Neuronal stem cell (in vitro differentiated cells): ENCODE data around the gene SYAP1.

Experiments used
- DNase-seq: peaks from one replicate; pipeline ENCODE4 v3.0.0-alpha.2; 2013; ENCODE audit warnings: low spot score
- H2AFZ ChIP-seq: one replicate; pipeline ENCODE4 v1.6.1; 2013; ENCODE audit warnings: mild to moderate bottlenecking, low read length, inconsistent platforms
- H2AK5ac ChIP-seq: 2 replicates; pipeline ENCODE4 v1.6.1; 2013; ENCODE audit warnings: low read depth, mild to moderate bottlenecking, inconsistent platforms, low read length, moderate library complexity, mixed read lengths
- H2BK120ac ChIP-seq: 2 replicates; pipeline ENCODE4 v1.6.1; 2013; ENCODE audit warnings: low read depth, mild to moderate bottlenecking, inconsistent platforms, low read length, moderate library complexity, mixed read lengths
- H2BK12ac ChIP-seq: one replicate; pipeline ENCODE4 v1.6.1; 2013; ENCODE audit warnings: low read length, inconsistent platforms
- H2BK15ac ChIP-seq: 2 replicates; pipeline ENCODE4 v1.6.1; 2013; ENCODE audit warnings: mild to moderate bottlenecking, low read length, inconsistent platforms, mixed read lengths
- H2BK5ac ChIP-seq: one replicate; pipeline ENCODE4 v1.6.1; 2013; ENCODE audit warnings: inconsistent platforms, mild to moderate bottlenecking, low read length, moderate library complexity
- H3K14ac ChIP-seq: one replicate; pipeline ENCODE4 v1.6.1; 2013; ENCODE audit warnings: low read length, inconsistent platforms
- H3K18ac ChIP-seq: 2 replicates; pipeline ENCODE4 v1.6.1; 2013; ENCODE audit warnings: low read length, inconsistent platforms
- H3K23ac ChIP-seq: 2 replicates; pipeline ENCODE4 v1.6.1; 2013; ENCODE audit warnings: low read depth, mild to moderate bottlenecking, mixed read lengths, low read length, inconsistent platforms; ENCODE audit not compliant: poor library complexity
- H3K27ac ChIP-seq: replicated peaks from 3 replicates; pipeline ENCODE4 v1.5.1; 2013; ENCODE audit warnings: low read length, inconsistent platforms
- H3K27me3 ChIP-seq, 3 experiments: 2 replicates each; pipeline ENCODE4 v1.6.1; 2013; ENCODE audit warnings: low read length in 3 of 3, mild to moderate bottlenecking in 2 of 3, inconsistent platforms in 1 of 3, low read depth in 1 of 3, mixed read lengths in 1 of 3, moderate library complexity in 1 of 3; ENCODE audit not compliant: control insufficient read depth in 3 of 3, insufficient read depth in 3 of 3
- H3K36me3 ChIP-seq, 2 donors: replicated peaks in 1 of 2; 2 replicates each; pipeline ENCODE4 v1.6.1; 2013; ENCODE audit warnings: low read length in 2 of 2; ENCODE audit not compliant: control insufficient read depth in 2 of 2, insufficient read depth in 2 of 2
- H3K4ac ChIP-seq: 2 replicates; pipeline ENCODE4 v1.6.1; 2013; ENCODE audit warnings: inconsistent platforms, mild to moderate bottlenecking, low read length, moderate library complexity
- H3K4me1 ChIP-seq, 2 donors: 1 replicate in 1 of 2; 2 replicates in 1 of 2; pipeline ENCODE4 v1.6.1; 2013; ENCODE audit warnings: low read length in 2 of 2, low read depth in 1 of 2; ENCODE audit not compliant: control insufficient read depth in 2 of 2, insufficient read depth in 1 of 2
- H3K4me2 ChIP-seq: one replicate; pipeline ENCODE4 v1.6.1; 2013; ENCODE audit warnings: mild to moderate bottlenecking, low read length, inconsistent platforms; ENCODE audit not compliant: insufficient read depth, poor library complexity, severe bottlenecking
- H3K4me3 ChIP-seq, 2 donors: 2 replicates each; pipeline ENCODE4 v1.5.1; 2013; ENCODE audit warnings: low read length in 2 of 2, mild to moderate bottlenecking in 2 of 2, inconsistent platforms in 1 of 2, moderate library complexity in 1 of 2
- H3K79me1 ChIP-seq: one replicate; pipeline ENCODE4 v1.6.1; 2013; ENCODE audit warnings: low read depth, mild to moderate bottlenecking, inconsistent platforms, low read length, moderate library complexity
- H3K9ac ChIP-seq: one replicate; pipeline ENCODE4 v1.6.1; 2013; ENCODE audit warnings: mild to moderate bottlenecking, low read depth, low read length, inconsistent platforms; ENCODE audit not compliant: poor library complexity
- H3K9me3 ChIP-seq, 2 donors: replicated peaks in 1 of 2; 2 replicates each; pipeline versions ENCODE3 to v1.6.1; 2013; ENCODE audit warnings: low read length in 2 of 2, mild to moderate bottlenecking in 2 of 2, inconsistent platforms in 1 of 2, low read depth in 1 of 2, mixed read lengths in 1 of 2, moderate library complexity in 1 of 2; ENCODE audit not compliant: control insufficient read depth in 2 of 2, insufficient read depth in 1 of 2
- H4K8ac ChIP-seq: one replicate; pipeline ENCODE4 v1.6.1; 2013; ENCODE audit warnings: low read depth, mild to moderate bottlenecking, inconsistent platforms, low read length, moderate library complexity
- H4K91ac ChIP-seq: one replicate; pipeline ENCODE4 v1.6.1; 2013; ENCODE audit warnings: low read length, low read depth, mild to moderate bottlenecking, inconsistent platforms; ENCODE audit not compliant: poor library complexity
- WGBS, 2 donors: extraction: QIAGEN DNeasy Blood & Tissue Kit; methylation state at CpG; one replicate each; pipeline ENCODE4 v1.1.7; 2013; ENCODE audit warnings: missing lambda C conversion rate in 2 of 2, mixed read lengths in 1 of 2; ENCODE audit not compliant: insufficient read length in 2 of 2, insufficient replicate concordance in 1 of 2; ENCODE audit errors: extremely low coverage in 2 of 2; 5-methylcytosine and 5-hydroxymethylcytosine counted together

Gene SYAP1

GRCh38 chrX:16786791-16787735 is 67.7 kb downstream of the SYAP1 start:
- H3K27ac ChIP-seq, result no peak overlapping the region
- WGBS, 2 donors, result no CpG with 5 or more reads among the region's 73 CpGs
- DNase-seq, result no peak

GRCh38 chrX:16788477-16788876 is 69.1 kb downstream of the SYAP1 start:
- Histone ChIP-seq H3K36me3 (peaks cover 0 to 34% of the 10 kb centered on the region in 2 donors), H3K27me3 (no peaks in the 10 kb centered on the region), H2AFZ (no peak overlapping the region), H4K8ac (no peak overlapping the region), H3K4ac (no peak overlapping the region), H3K9me3 (no peaks in the 10 kb centered on the region), H3K79me1 (no peaks in the 10 kb centered on the region), H2BK5ac (no peak overlapping the region), H2BK15ac (no peak overlapping the region), H3K4me3 (no peak overlapping the region), H3K4me2 (no peak overlapping the region), H2BK12ac (no peak overlapping the region), H3K23ac (no peak overlapping the region), H3K18ac (no peak overlapping the region), H2BK120ac (no peak overlapping the region), H2AK5ac (no peak overlapping the region), H3K4me1 (no peaks in the 10 kb centered on the region), H3K27ac (no peak overlapping the region), H3K14ac (no peak overlapping the region), H3K9ac (no peak overlapping the region), H4K91ac (no peak overlapping the region)
- no CpG with 5 or more reads among the region's 5 CpGs for WGBS, 2 donors
- DNase-seq, result no peak

More at GRCh38 chrX:16786791-16787735, 67.7 kb downstream of the SYAP1 start:
- no peak overlapping the region for H2BK15ac ChIP-seq
- H3K14ac ChIP-seq, result no peak overlapping the region
- no peaks in the 10 kb centered on the region for H3K4me1 ChIP-seq
- no peak overlapping the region for H3K18ac ChIP-seq
- no peak overlapping the region for H2BK5ac ChIP-seq
- H3K79me1 ChIP-seq, result no peaks in the 10 kb centered on the region
- peak overlapping the region; percentile 60 to 91 for H3K4me3 ChIP-seq
- H2AFZ ChIP-seq, result peak overlapping the region; percentile 92
- H3K4ac ChIP-seq, result no peak overlapping the region
- H3K9ac ChIP-seq, result peak overlapping the region; percentile 70
- H3K36me3 ChIP-seq, result peaks cover 0 to 27% of the 10 kb centered on the region in 2 donors
- H3K27me3 ChIP-seq, result no peaks in the 10 kb centered on the region
- H2BK12ac ChIP-seq, result no peak overlapping the region
- H3K4me2 ChIP-seq, result peak overlapping the region; percentile 57
- H4K8ac ChIP-seq, result no peak overlapping the region
- H4K91ac ChIP-seq, result no peak overlapping the region
- H2AK5ac ChIP-seq, result no peak overlapping the region
- H3K9me3 ChIP-seq, result no peaks in the 10 kb centered on the region
- no peak overlapping the region for H3K23ac ChIP-seq
- no peak overlapping the region for H2BK120ac ChIP-seq

- no peak overlapping the region for H4K91ac ChIP-seq
- H3K36me3 ChIP-seq, result peaks cover 0 to 42% of the 10 kb centered on the region in 2 donors
Measured at GRCh38 chrX:16796298-16796697, 76.9 kb downstream of the SYAP1 start.

GRCh38 chrX:16797358-16797757 is 77.9 kb downstream of the SYAP1 start:
- H3K9ac ChIP-seq, result no peak overlapping the region
- no peak overlapping the region for H3K23ac ChIP-seq
- H3K27me3 ChIP-seq, result no peaks in the 10 kb centered on the region
- no peak overlapping the region for H3K27ac ChIP-seq
- H3K4me1 ChIP-seq, result no peaks in the 10 kb centered on the region
- no peak overlapping the region for H3K4me3 ChIP-seq
- peaks cover 0 to 37% of the 10 kb centered on the region in 2 donors for H3K36me3 ChIP-seq
- no peak overlapping the region for H4K8ac ChIP-seq
- H3K79me1 ChIP-seq, result no peaks in the 10 kb centered on the region
- no peak overlapping the region for H4K91ac ChIP-seq
- no peak overlapping the region for H3K4ac ChIP-seq
- DNase-seq, result no peak
- no peak overlapping the region for H3K18ac ChIP-seq
- WGBS, 2 donors, result no CpG with 5 or more reads among the region's 5 CpGs
- no peak overlapping the region for H2BK120ac ChIP-seq
- no peak overlapping the region for H2AK5ac ChIP-seq
- no peak overlapping the region for H2BK12ac ChIP-seq
- no peak overlapping the region for H2BK15ac ChIP-seq
- H3K4me2 ChIP-seq, result no peak overlapping the region
- H3K9me3 ChIP-seq, result no peaks in the 10 kb centered on the region
- no peak overlapping the region for H2AFZ ChIP-seq
- no peak overlapping the region for H3K14ac ChIP-seq
- no peak overlapping the region for H2BK5ac ChIP-seq

More at GRCh38 chrX:16796298-16796697, 76.9 kb downstream of the SYAP1 start:
- no CpG with 5 or more reads among the region's 4 CpGs for WGBS, 2 donors
- Histone ChIP-seq H2BK12ac (no peak overlapping the region), H3K4ac (no peak overlapping the region), H3K4me3 (no peak overlapping the region), H3K4me1 (no peaks in the 10 kb centered on the region), H2BK120ac (no peak overlapping the region), H3K14ac (no peak overlapping the region), H2AK5ac (no peak overlapping the region), H3K79me1 (no peaks in the 10 kb centered on the region), H2BK15ac (no peak overlapping the region), H3K4me2 (no peak overlapping the region), H4K8ac (no peak overlapping the region), H2BK5ac (no peak overlapping the region), H3K27me3 (no peaks in the 10 kb centered on the region), H3K9me3 (no peaks in the 10 kb centered on the region), H3K18ac (no peak overlapping the region), H3K9ac (no peak overlapping the region), H3K27ac (no peak overlapping the region), H2AFZ (no peak overlapping the region), H3K23ac (no peak overlapping the region)
- no peak for DNase-seq
